HEK293 (cell line): ENCODE data around the gene DNAJC10.

Source experiments
- CTCF ChIA-PET: fragments of 350-600 bp; formaldehyde crosslinking; extraction: SDS; loops from one replicate; lab custom pipeline; 2021; ENCODE audit warnings: antibody characterized with exemption; lab: Yijun Ruan, JAX
- POLR2A ChIA-PET: fragments of 300-600 bp; formaldehyde crosslinking; extraction: SDS; loops from one replicate; lab custom pipeline; 2020; ENCODE audit warnings: antibody characterized with exemption, inconsistent platforms; lab: Yijun Ruan, JAX
- H3K27ac ChIP-seq: fragments of 200-500 bp; sonication (Bioruptor generic); 2 replicates; pipeline ENCODE4 v1.5.1; 2014; ENCODE audit warnings: low read depth, low read length, control low read depth, inconsistent platforms; ENCODE audit errors: extremely low read depth
- H3K36me3 ChIP-seq, 2 experiments: fragments of 200-500 bp in 1 of 2; sonication (Bioruptor generic) in 1 of 2; 1 replicate in 1 of 2; 2 replicates in 1 of 2; pipeline ENCODE4 v1.5.1; 2014 to 2017; ENCODE audit warnings: inconsistent platforms in 2 of 2, low read length in 2 of 2; ENCODE audit not compliant: control insufficient read depth in 2 of 2, insufficient read depth in 1 of 2
- H3K4me1 ChIP-seq: fragments of 200-500 bp; sonication (Bioruptor generic); 2 replicates; pipeline ENCODE4 v1.5.1; 2014; ENCODE audit warnings: mild to moderate bottlenecking, low read length, inconsistent platforms; ENCODE audit not compliant: control insufficient read depth, insufficient read depth
- H3K4me3 ChIP-seq: 2 replicates; pipeline ENCODE4 v1.5.1; 2011; ENCODE audit warnings: low read depth, mild to moderate bottlenecking, control low read depth, low read length, moderate library complexity
- H3K9me3 ChIP-seq: fragments of 200-500 bp; sonication (Bioruptor generic); 2 replicates; pipeline ENCODE4 v1.5.1; 2014; ENCODE audit warnings: low read depth, low read length, inconsistent platforms; ENCODE audit not compliant: control insufficient read depth, insufficient read depth
- KLF8 ChIP-seq: fragments of 450-650 bp; formaldehyde crosslinking; IDR thresholded peaks from 2 replicates; pipeline ENCODE4 v1.5.1; 2016; ENCODE audit warnings: missing biosample characterization, missing genetic modification characterization
- SCRT1 ChIP-seq: fragments of 450-650 bp; formaldehyde crosslinking; IDR thresholded peaks from 2 replicates; pipeline ENCODE4 v1.5.1; 2016; ENCODE audit warnings: missing biosample characterization, missing genetic modification characterization, borderline replicate concordance
- SCRT2 ChIP-seq: fragments of 450-650 bp; formaldehyde crosslinking; IDR thresholded peaks from 2 replicates; pipeline ENCODE4 v1.5.1; 2016; ENCODE audit warnings: missing biosample characterization, missing genetic modification characterization
- SP2 ChIP-seq: fragments of 450-650 bp; formaldehyde crosslinking; IDR thresholded peaks from 2 replicates; pipeline ENCODE4 v1.5.1; 2016; ENCODE audit warnings: missing biosample characterization, missing genetic modification characterization
- TRIM28 ChIP-seq: IDR thresholded peaks from 2 replicates; pipeline ENCODE4 v1.6.1; 2011; ENCODE audit warnings: low read length, control low read depth, borderline replicate concordance
- WT1 ChIP-seq: fragments of 450-650 bp; formaldehyde crosslinking; IDR thresholded peaks from 2 replicates; pipeline ENCODE4 v1.5.1; 2016; ENCODE audit warnings: missing biosample characterization, missing genetic modification characterization
- YY2 ChIP-seq: fragments of 450-650 bp; formaldehyde crosslinking; IDR thresholded peaks from 2 replicates; pipeline ENCODE4 v1.5.1; 2016; ENCODE audit warnings: missing biosample characterization, missing genetic modification characterization
- ZEB2 ChIP-seq: fragments of 450-650 bp; formaldehyde crosslinking; IDR thresholded peaks from 2 replicates; pipeline ENCODE4 v1.5.1; 2016; ENCODE audit warnings: missing biosample characterization, missing genetic modification characterization
- ZNF175 ChIP-seq: fragments of 450-650 bp; formaldehyde crosslinking; IDR thresholded peaks from 2 replicates; pipeline ENCODE4 v1.5.1; 2016; ENCODE audit warnings: missing biosample characterization, missing genetic modification characterization
- ZNF350 ChIP-seq: fragments of 450-650 bp; formaldehyde crosslinking; IDR thresholded peaks from 2 replicates; pipeline ENCODE4 v1.5.0; 2017; ENCODE audit warnings: missing biosample characterization, mild to moderate bottlenecking, missing genetic modification characterization
- ZNF394 ChIP-seq: fragments of 450-650 bp; formaldehyde crosslinking; IDR thresholded peaks from 2 replicates; pipeline ENCODE4 v1.5.1; 2016; ENCODE audit warnings: missing biosample characterization, missing genetic modification characterization, mild to moderate bottlenecking, moderate library complexity, borderline replicate concordance
- ZNF514 ChIP-seq: fragments of 450-650 bp; formaldehyde crosslinking; IDR thresholded peaks from 2 replicates; pipeline ENCODE4 v1.5.1; 2016; ENCODE audit warnings: missing biosample characterization, missing genetic modification characterization
- ZNF600 ChIP-seq: fragments of 450-650 bp; formaldehyde crosslinking; IDR thresholded peaks from 2 replicates; pipeline ENCODE4 v1.5.1; 2016; ENCODE audit warnings: missing biosample characterization, missing genetic modification characterization
- ZNF654 ChIP-seq: fragments of 450-650 bp; formaldehyde crosslinking; IDR thresholded peaks from 2 replicates; pipeline ENCODE4 v1.5.1; 2016; ENCODE audit warnings: low read depth, missing biosample characterization, missing genetic modification characterization
- ZNF777 ChIP-seq: fragments of 450-650 bp; formaldehyde crosslinking; IDR thresholded peaks from 2 replicates; pipeline ENCODE4 v1.5.1; 2017; ENCODE audit warnings: missing biosample characterization, missing genetic modification characterization, borderline replicate concordance
- TF ChIP-seq, protein P1 (sequence below): fragments of 450-650 bp; formaldehyde crosslinking; IDR thresholded peaks from 2 replicates; pipeline ENCODE4 v1.5.1; 2016; ENCODE audit warnings: missing biosample characterization, missing genetic modification characterization
- TF ChIP-seq, protein P2 (sequence below): fragments of 450-650 bp; formaldehyde crosslinking; IDR thresholded peaks from 2 replicates; pipeline ENCODE4 v1.5.0; 2017; ENCODE audit warnings: missing biosample characterization, missing genetic modification characterization, borderline replicate concordance
- TF ChIP-seq, protein P3 (sequence below): fragments of 450-650 bp; formaldehyde crosslinking; IDR thresholded peaks from 2 replicates; pipeline ENCODE4 v1.5.1; 2016; ENCODE audit warnings: missing biosample characterization, missing genetic modification characterization
- TF ChIP-seq, protein P4 (sequence below): fragments of 450-650 bp; formaldehyde crosslinking; IDR thresholded peaks from 2 replicates; pipeline ENCODE4 v1.5.1; 2017; ENCODE audit warnings: missing biosample characterization, missing genetic modification characterization

The DNAJC10 gene

DNA sequence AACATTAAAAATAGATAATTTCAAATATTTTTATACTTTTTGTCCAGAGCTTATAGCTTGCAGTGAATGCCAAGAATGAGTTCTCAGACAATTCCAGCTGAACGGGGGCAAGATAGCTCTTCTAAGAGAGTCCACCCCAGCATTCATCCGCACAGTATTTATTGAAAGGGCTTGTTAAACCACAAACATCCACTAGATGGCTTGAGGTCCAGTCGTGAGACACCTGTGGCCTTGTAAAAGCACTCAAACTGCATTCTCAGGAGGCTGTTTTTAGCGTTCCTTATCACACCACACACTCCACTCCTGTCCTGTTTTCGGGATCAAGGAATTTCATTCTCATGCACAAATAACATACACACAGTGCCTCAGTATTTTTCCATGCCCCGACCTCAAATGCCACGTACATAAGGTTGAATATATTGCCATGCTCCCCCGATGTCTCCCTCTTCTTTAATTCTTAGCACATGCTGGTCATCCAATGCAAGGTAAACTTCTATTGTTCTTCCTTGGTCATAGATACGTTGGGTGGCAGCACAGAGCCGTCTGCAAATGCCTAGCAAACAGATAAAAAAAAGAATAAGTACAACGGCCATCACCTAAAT, 47.4 kb downstream of the DNAJC10 start:
- ChIA-PET POLR2A (no interaction called here), CTCF (interaction anchor here (0.5 to 6.5 kb wide), 14 partner anchors 9 to 576 kb away, joined by 3 to 52 read pairs (median 5); no protein-coding TSS in a partner anchor)
- no peaks in the 10 kb centered on the region for H3K4me1 ChIP-seq
- H3K9me3 ChIP-seq, result no peaks in the 10 kb centered on the region
- H3K36me3 ChIP-seq, result peaks cover 5 to 89% of the 10 kb centered on the region in 2 experiments; a peak in 2 of 3 replicates
- no peak overlapping the region for H3K27ac ChIP-seq
- no peak overlapping the region for H3K4me3 ChIP-seq
- TF ChIP-seq ZNF654 (tag by site-specific recombination) (peak; percentile 45), SCRT1 (peak; percentile 89), SCRT2 (tag by site-specific recombination) (peak; percentile 96), ZNF514 (no peak), ZNF350 (tag by site-specific recombination) (no peak), WT1 (tag by site-specific recombination) (no peak), YY2 (tag by site-specific recombination) (no peak), TRIM28 (no peak), ZNF777 (tag by site-specific recombination) (no peak), KLF8 (tag by site-specific recombination) (no peak), SP2 (no peak), ZEB2 (no peak), ZNF394 (no peak), ZNF600 (tag by site-specific recombination) (no peak), ZNF175 (tag by site-specific recombination) (no peak)
- TF ChIP-seq, protein P1, sequence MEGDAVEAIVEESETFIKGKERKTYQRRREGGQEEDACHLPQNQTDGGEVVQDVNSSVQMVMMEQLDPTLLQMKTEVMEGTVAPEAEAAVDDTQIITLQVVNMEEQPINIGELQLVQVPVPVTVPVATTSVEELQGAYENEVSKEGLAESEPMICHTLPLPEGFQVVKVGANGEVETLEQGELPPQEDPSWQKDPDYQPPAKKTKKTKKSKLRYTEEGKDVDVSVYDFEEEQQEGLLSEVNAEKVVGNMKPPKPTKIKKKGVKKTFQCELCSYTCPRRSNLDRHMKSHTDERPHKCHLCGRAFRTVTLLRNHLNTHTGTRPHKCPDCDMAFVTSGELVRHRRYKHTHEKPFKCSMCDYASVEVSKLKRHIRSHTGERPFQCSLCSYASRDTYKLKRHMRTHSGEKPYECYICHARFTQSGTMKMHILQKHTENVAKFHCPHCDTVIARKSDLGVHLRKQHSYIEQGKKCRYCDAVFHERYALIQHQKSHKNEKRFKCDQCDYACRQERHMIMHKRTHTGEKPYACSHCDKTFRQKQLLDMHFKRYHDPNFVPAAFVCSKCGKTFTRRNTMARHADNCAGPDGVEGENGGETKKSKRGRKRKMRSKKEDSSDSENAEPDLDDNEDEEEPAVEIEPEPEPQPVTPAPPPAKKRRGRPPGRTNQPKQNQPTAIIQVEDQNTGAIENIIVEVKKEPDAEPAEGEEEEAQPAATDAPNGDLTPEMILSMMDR (tag by site-specific recombination), result peak; percentile 51; the same call in 1 of the 2 replicates
- TF ChIP-seq, protein P2, sequence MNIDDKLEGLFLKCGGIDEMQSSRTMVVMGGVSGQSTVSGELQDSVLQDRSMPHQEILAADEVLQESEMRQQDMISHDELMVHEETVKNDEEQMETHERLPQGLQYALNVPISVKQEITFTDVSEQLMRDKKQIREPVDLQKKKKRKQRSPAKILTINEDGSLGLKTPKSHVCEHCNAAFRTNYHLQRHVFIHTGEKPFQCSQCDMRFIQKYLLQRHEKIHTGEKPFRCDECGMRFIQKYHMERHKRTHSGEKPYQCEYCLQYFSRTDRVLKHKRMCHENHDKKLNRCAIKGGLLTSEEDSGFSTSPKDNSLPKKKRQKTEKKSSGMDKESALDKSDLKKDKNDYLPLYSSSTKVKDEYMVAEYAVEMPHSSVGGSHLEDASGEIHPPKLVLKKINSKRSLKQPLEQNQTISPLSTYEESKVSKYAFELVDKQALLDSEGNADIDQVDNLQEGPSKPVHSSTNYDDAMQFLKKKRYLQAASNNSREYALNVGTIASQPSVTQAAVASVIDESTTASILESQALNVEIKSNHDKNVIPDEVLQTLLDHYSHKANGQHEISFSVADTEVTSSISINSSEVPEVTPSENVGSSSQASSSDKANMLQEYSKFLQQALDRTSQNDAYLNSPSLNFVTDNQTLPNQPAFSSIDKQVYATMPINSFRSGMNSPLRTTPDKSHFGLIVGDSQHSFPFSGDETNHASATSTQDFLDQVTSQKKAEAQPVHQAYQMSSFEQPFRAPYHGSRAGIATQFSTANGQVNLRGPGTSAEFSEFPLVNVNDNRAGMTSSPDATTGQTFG, result no peak
- TF ChIP-seq, protein P3, sequence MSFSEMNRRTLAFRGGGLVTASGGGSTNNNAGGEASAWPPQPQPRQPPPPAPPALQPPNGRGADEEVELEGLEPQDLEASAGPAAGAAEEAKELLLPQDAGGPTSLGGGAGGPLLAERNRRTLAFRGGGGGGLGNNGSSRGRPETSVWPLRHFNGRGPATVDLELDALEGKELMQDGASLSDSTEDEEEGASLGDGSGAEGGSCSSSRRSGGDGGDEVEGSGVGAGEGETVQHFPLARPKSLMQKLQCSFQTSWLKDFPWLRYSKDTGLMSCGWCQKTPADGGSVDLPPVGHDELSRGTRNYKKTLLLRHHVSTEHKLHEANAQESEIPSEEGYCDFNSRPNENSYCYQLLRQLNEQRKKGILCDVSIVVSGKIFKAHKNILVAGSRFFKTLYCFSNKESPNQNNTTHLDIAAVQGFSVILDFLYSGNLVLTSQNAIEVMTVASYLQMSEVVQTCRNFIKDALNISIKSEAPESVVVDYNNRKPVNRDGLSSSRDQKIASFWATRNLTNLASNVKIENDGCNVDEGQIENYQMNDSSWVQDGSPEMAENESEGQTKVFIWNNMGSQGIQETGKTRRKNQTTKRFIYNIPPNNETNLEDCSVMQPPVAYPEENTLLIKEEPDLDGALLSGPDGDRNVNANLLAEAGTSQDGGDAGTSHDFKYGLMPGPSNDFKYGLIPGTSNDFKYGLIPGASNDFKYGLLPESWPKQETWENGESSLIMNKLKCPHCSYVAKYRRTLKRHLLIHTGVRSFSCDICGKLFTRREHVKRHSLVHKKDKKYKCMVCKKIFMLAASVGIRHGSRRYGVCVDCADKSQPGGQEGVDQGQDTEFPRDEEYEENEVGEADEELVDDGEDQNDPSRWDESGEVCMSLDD (tag by site-specific recombination), result no peak
- TF ChIP-seq, protein P4, sequence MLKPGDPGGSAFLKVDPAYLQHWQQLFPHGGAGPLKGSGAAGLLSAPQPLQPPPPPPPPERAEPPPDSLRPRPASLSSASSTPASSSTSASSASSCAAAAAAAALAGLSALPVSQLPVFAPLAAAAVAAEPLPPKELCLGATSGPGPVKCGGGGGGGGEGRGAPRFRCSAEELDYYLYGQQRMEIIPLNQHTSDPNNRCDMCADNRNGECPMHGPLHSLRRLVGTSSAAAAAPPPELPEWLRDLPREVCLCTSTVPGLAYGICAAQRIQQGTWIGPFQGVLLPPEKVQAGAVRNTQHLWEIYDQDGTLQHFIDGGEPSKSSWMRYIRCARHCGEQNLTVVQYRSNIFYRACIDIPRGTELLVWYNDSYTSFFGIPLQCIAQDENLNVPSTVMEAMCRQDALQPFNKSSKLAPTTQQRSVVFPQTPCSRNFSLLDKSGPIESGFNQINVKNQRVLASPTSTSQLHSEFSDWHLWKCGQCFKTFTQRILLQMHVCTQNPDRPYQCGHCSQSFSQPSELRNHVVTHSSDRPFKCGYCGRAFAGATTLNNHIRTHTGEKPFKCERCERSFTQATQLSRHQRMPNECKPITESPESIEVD (tag by site-specific recombination), result no peak
